Ishikawa (cell line): ENCODE results near the gene FAM83E.

Experiments
- CEBPB ChIP-seq: IDR thresholded peaks from 2 replicates; pipeline ENCODE4 v1.6.1; 2012
- CREB1 ChIP-seq: IDR thresholded peaks from 2 replicates; pipeline ENCODE4 v1.6.1; 2012; ENCODE audit warnings: low read depth
- EGR1 ChIP-seq: IDR thresholded peaks from 2 replicates; pipeline ENCODE4 v1.6.1; 2012
- EP300 ChIP-seq: IDR thresholded peaks from 2 replicates; pipeline ENCODE4 v1.6.1; 2012; ENCODE audit warnings: borderline replicate concordance
- FOXM1 ChIP-seq: IDR thresholded peaks from 2 replicates; pipeline ENCODE4 v1.6.1; 2012; ENCODE audit warnings: low read depth, borderline replicate concordance
- NFIC ChIP-seq: IDR thresholded peaks from 2 replicates; pipeline ENCODE4 v1.6.1; 2012
- RAD21 ChIP-seq: IDR thresholded peaks from 2 replicates; pipeline ENCODE4 v1.6.1; 2012; ENCODE audit warnings: low read depth
- REST ChIP-seq: IDR thresholded peaks from 2 replicates; pipeline ENCODE4 v1.6.1; 2012; ENCODE audit warnings: low read depth, mild to moderate bottlenecking
- TAF1 ChIP-seq: IDR thresholded peaks from 2 replicates; pipeline ENCODE4 v1.6.1; 2012; ENCODE audit warnings: low read depth, mild to moderate bottlenecking
- TCF12 ChIP-seq: IDR thresholded peaks from 2 replicates; pipeline ENCODE4 v1.6.1; 2012; ENCODE audit warnings: low read depth
- TEAD4 ChIP-seq: IDR thresholded peaks from 2 replicates; pipeline ENCODE4 v1.6.1; 2012
- USF1 ChIP-seq: IDR thresholded peaks from 2 replicates; pipeline ENCODE4 v1.6.1; 2012
- YY1 ChIP-seq: IDR thresholded peaks from 2 replicates; pipeline ENCODE4 v1.6.1; 2012; ENCODE audit warnings: low read depth
- ZBTB7A ChIP-seq: IDR thresholded peaks from 2 replicates; pipeline ENCODE4 v1.6.1; 2012; ENCODE audit warnings: low read depth
- TF ChIP-seq, protein P1 (sequence below): IDR thresholded peaks from 2 replicates; pipeline ENCODE4 v1.6.1; 2012

FAM83E gene

DNA sequence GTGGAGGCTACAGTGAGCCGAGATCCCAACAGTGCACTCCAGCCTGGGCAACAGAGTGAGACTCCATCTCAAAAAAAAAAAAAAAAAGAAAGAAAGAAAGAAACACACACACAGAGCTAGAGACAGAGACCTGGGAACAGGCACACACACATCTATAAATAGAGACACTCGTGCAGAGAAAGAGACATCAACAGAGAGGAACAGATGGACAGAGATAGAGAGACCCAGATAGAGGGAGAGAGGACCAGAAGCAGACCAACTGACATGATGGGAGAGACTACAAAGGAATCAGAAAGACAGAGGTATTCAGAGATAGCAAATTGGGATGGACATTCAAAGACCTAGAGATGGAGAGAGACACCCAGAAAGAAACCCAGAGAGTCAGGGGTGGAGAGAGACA lies 33.3 kb upstream of the FAM83E start:
- no peak for TF ChIP-seq CEBPB
- TF ChIP-seq YY1: no peak
- no peak for TF ChIP-seq REST
- TF ChIP-seq TAF1: no peak
- no peak for TF ChIP-seq FOXM1
- no peak for TF ChIP-seq EP300
- TF ChIP-seq ZBTB7A: no peak
- no peak for TF ChIP-seq TCF12
- TF ChIP-seq TEAD4: no peak
- TF ChIP-seq CREB1: no peak
- TF ChIP-seq, protein P1, sequence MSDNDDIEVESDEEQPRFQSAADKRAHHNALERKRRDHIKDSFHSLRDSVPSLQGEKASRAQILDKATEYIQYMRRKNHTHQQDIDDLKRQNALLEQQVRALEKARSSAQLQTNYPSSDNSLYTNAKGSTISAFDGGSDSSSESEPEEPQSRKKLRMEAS: no peak
- TF ChIP-seq RAD21: no peak
- TF ChIP-seq NFIC: no peak

DNA sequence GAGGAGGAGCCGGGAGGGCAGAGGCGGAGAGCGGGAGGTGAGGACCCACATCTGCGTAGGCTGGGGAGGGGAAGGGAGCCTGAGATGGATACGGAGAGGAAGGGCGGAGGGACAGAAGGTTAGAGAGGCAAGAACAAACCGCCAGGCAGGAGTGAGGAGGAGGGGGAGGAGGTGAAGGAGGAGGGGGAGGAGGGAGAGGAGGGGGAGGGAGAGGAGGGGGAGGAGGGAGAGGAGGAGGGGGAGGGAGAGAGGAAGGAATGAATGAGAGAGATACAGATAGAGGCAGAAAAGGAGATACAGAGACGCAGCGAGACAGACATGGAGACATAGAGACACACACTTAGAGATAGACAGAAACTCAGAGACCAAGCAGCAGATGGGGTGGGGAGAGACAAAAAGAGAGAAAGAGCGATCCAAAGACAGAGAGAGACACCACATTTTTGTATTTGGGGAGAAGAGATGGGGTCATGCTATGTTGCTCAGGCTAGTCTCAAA lies 31.9 kb upstream of the FAM83E start:
- no peak for TF ChIP-seq ZBTB7A
- peak; percentile 35; the same call in 1 of the 2 replicates for TF ChIP-seq EGR1

GRCh38 chr19:48646001-48646721 lies 31.3 kb upstream of the FAM83E start, which contains the start of gene CA11:
Gene CA11, minus strand, starts transcription at chr19:48646187. Its CDS starts 555 bp downstream, at chr19:48645632.
- TF ChIP-seq FOXM1 (no peak), ZBTB7A (peak; percentile 72), EGR1 (peak; percentile 73; the same call in 1 of the 2 replicates), RAD21 (peak; percentile 92), REST (no peak), USF1 (peak; percentile 16; the same call in 1 of the 2 replicates)
- TF ChIP-seq, protein P1: peak; percentile 81

DNA sequence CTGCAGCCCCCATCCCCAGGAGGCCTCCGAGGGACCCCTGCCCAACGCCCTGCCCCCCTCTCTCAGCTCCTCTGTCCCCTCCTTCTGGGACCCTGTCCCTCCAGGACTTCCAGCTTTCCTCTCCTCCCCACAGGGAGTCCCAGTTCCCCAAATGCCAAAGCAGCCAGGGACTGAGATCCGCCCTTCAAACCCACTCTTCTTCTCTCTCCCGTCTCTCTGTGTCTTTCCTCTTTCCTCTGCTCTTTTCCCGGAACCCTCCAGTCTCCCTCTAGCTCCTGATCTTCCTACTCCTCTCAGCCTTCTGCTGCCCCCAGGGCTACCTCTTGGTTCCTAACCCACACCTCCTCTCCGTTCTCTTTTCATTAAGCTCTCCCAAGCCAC lies 30.7 kb upstream of the FAM83E start:
- TF ChIP-seq YY1: no peak
- TF ChIP-seq, protein P1: no peak; the same call in 1 of the 2 replicates
- no peak for TF ChIP-seq RAD21
- TF ChIP-seq FOXM1: no peak
- no peak for TF ChIP-seq REST
- TF ChIP-seq ZBTB7A: no peak
- TF ChIP-seq EGR1: no peak
- no peak for TF ChIP-seq CREB1
- TF ChIP-seq NFIC: no peak
- TF ChIP-seq TEAD4: no peak
- no peak for TF ChIP-seq USF1
- TF ChIP-seq EP300: no peak
- no peak for TF ChIP-seq TAF1
- TF ChIP-seq CEBPB: no peak
- no peak; the same call in 1 of the 2 replicates for TF ChIP-seq TCF12
